ENCODE measurements around the gene PUS3.

- TF ChIP-seq CTCF (conservative IDR thresholded peaks at IDR 0.05; ENCODE audit: low read length) (no peak), EZH2phosphoT487 (IDR thresholded peaks at IDR 0.05; ENCODE audit: borderline replicate concordance, low read depth, low read length) (no peak)
Measured at GRCh38 chr11:125890447-125891100, 12.4 kb downstream of the PUS3 start.

Measured in OCI-LY7 (cell line).